Skeletal muscle cell (primary cell): ENCODE results near the gene MAPK12.

ENCODE experiments used
- DNase-seq: peaks from one replicate; pipeline ENCODE4 v3.0.0-alpha.2; 2010; ENCODE audit warnings: low read depth
- H3K4me3 ChIP-seq: 2 replicates; pipeline ENCODE4 v1.5.1; 2011; ENCODE audit warnings: low read depth, mild to moderate bottlenecking, control low read depth, low read length, moderate library complexity

Gene MAPK12

DNA sequence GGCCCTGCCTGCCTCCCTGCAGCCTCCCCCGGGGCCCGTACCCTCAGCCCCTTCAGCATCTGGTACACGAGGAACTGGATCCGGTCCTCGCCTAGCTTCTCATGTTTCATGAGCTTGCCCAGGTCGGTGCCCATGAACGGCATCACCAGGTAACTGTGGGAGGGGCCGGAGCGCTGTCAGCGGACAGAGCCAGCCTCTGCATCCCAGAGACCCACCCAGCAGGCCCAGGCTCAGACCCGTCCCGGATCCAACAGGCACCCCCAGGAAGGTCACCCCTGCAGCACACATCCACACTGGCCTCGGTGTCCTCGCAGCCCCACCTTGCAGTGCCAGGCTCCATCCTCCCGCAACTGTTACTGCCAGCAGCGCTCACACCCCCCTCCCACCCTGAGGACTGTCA is 4.4 kb downstream of the MAPK12 start:
- H3K4me3 ChIP-seq = no peak overlapping the region
- no peak for DNase-seq

DNA sequence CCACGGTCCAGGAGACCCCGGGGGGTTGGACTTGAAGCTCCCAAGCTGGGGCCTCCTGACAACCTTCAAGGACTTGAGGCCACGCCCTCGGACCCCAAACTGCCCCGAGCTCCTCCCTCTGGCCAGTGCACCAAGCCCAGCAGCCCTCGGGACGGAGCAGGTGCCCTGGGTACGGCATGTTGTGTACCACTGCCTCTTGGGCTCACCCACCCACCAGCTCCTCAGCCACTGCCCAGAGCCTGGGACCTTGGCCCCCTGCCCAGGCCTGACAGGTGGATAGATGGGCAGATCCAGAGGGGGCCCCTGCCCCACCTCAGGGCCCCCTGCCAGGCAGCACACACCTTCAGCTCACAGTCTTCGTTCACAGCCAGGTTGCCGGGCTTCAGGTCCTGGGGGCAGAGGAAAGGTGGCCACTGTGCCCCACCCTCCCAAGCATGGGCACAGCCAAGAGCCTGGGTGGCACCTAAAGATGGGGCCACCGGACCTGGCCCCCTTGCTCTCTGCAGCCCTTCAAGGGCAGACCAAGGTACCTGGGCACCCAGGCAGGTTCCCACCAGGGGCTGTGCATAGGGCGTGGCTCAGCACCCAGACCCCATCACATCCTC is 5.1 kb downstream of the MAPK12 start:
- H3K4me3 ChIP-seq = no peak overlapping the region
- no peak for DNase-seq

DNA sequence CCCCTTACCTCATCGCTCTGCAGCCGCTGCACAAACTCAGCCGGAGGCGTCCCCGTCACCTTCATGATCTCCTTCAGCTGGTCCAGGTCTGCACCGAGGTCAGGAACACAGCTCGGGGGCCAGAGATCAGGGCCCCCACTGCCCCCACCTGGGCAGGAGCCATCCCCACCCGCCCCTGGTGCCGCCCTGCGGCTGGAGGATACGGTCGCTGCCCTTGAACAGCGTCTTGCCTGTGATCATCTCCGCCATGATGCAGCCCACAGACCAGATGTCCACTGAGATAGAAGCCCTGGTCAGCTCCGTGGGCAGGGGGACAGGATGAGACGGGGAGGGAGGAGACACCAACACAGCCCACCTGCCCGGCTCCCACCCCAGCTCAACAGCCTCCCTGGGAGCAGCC is 5.9 kb downstream of the MAPK12 start:
- no peak overlapping the region for H3K4me3 ChIP-seq
- DNase-seq = no peak

DNA sequence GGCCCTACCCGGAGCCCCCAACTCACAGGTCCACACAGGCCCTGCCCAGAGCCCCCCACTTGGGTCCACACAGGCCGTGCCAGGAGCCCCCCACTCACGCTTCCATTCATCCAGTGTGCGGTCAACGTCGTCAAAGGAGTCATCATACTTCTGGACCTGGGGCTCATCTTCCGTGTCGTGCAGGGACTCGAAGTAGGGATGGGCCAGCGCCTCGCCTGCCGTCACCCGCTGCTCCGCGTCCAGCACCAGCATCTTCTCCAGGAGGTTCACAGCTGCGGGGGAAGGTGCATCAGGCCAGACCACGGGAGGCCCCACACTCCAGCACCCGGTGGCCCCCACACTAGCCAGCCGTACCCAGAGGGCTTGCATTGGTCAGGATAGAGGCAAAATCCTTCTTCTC is 6.4 kb downstream of the MAPK12 start:
- H3K4me3 ChIP-seq = no peak overlapping the region
- DNase-seq = no peak

DNA sequence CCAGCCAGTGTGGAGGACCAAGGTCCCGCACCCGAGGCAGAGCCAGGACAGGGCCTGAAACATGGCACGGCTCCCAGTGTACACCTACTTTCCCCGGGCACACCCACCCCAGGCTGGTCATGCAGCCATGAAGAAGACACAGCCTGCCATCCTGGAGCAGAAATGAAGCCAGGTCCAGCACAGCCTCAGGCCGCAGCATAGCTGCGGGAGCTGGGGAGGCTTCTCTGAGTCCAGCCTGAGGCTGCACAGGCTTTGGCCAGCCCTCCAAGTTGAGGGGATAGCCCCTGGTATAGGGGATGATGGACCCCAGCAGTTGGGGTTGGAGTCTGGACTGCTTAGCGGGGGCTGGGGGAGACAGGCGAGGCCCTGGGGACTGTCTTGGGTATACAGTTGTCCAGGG is 7.5 kb downstream of the MAPK12 start:
- no peak for DNase-seq
- no peak overlapping the region for H3K4me3 ChIP-seq

DNA sequence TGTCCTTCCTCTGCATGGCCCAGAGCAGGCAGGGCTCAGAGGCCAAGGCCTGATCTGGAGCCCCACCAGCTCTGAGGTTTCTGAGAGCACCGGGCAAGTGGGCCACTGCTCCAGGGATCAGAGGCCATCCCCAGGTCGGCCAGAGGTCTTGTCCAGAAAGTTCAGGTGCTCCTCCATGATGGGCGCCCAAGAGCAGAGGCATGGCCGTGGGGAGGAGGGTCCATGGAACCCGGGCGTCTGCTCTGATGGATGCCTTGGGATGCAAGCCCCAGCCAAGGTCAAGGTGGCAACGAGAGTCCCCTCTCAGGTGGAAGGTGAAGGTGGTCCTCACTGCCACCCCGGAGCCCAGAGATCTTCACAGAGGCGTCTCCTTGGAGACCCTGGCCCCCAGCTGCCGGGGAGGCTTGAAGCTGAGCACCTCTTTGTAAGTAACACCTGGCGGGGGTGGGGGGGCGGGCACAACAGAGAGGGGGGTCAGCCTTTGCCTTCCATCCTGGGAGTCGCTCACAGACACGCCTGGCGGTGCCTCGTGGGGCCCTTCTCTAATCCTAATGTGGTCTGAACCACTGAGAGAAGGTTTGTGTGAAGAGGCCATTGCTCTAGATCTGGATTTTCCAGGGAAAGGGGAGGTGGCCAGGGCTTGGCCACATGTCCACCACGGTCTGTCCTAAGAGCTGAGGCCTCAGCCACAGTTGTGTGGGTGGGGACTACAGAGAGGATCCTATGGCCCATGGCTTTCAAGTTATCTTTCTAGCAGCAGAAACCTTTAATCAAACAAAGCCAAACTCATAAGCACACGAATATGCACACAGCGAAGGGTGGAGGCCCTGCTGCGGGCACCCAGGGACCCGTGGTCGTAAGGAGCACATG is 8.2 kb downstream of the MAPK12 start:
- DNase-seq = no peak
- H3K4me3 ChIP-seq = no peak overlapping the region

DNA sequence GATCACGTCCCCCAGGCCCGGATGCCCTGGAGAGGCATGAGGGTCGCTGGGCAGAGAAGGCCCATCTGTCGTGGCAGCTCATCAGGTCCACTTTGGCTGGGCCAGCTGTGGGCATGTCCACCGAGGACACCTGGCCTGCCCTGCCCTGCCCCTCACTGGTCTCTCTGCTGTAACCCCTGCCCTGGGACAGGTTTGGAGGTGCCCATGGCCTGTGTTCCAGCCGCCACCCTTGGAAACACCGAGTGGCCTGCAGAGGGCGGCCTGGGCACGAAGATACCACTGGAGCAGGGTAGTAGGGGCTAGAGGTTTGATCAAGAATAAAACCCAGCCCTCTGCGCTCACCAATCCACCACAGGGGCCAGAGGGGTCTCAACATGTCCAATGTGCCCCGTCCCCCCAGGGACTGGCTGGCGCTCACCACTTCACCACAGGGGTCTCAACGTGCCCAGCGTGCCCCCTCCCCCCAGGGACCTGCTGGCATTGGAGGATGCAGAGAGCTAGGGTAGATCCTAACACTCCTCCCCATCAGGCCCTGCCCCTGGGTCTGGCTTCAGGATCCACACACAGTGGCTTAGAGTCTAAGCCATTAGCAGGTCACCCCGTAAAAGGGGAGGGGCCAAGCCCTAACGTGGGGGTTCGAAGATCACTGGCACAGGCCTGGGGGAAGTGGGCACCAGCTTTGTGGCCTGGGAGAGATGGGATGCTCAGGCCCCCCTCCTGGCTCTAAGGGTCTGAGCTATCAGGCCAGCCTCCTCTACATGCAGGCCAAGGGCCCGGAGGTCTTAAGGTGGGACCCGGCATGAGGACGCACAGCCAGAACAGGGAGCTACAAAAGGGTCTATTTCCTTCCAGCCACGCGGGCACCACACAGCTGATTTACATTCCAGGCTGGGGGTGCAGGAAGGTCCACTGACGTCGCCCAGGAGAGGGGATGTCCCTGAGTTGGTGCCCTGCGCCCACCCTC is 9.1 kb downstream of the MAPK12 start:
- no peak for DNase-seq
- no peak overlapping the region for H3K4me3 ChIP-seq

DNA sequence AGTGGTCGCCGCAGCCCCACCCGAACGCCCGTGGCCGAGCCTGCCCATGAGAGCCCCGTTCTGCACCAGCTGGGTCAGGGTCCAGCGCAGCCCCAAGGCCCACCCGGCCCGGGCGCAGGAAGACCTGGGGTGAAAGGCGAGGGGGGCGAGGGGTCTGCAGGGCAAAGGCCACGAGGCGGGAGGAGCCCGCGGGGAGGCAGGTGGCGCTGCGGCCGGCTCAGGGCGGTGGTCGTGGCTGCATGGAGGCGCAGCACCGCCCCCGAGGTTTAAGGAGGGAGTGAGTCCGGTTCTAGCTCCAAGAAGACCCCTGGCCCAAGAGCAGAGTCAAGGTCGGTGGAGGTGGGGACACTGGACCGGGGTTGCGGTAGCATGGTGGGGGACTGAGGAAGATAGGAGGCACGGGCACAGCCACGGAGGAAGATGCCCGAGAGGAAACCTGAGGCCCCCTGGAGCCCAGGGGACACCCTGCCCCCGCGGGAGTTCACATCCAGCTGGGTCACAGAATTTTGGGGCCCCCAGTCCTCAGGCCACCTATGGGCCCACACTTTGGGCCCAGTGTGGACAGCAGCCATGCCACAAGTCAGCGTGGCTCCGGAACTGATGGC is 9.9 kb downstream of the MAPK12 start:
- H3K4me3 ChIP-seq = peak overlapping the region; percentile 81
- DNase-seq = no peak

DNA sequence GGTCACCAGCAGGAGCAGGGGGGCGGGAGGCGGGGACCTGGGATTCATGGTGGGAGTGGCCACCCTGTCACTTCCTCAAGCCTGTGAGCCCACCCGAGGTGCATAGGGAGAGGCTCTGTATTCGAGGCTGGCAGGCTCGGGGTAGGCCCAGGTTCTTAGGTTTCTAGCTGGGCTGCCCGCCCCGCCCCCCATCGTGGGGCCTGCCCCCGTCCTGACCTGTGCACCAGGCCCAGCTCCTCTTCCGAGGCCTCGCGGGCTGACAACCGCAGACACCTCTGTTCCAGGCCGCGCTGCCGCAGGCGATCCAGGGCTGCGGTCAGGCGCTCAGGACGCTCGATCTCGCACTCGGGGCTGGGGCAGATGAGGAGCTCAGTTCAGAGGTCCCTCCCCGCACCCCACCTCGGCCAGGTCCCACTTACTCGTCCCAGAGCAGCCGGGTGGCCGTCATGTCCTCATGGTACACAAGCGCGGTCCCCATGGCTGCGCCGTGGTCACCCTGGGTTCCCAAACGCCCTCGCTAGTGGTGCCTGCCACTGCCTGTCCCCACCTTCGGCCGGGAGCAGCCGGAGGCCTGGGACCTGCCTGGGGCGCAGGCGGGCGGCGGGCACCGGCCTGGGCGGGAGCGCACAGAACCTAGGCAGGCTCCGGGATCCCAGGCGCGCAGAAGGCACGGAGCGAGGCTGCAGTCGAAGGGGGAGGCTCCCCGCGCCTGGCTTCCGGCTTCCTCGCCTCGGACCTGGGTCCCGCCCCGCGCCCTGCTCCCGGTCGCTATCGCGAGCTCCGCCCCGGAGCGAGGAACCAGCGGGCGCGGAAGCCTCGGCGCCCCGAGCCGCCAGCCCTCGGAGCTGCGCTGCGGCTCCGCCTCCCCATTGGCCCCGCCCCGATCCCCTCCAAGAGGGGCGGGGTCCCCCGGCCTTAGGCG is 10.7 kb downstream of the MAPK12 start, which contains the start of gene HDAC10:
HDAC10 (minus strand) TSS at position 711 of the 922 bp plus-strand sequence; CDS start at position 478, 233 bp downstream.
- DNase-seq = no peak
- peak within 1 kb of the TSS; percentile 81 for H3K4me3 ChIP-seq

DNA sequence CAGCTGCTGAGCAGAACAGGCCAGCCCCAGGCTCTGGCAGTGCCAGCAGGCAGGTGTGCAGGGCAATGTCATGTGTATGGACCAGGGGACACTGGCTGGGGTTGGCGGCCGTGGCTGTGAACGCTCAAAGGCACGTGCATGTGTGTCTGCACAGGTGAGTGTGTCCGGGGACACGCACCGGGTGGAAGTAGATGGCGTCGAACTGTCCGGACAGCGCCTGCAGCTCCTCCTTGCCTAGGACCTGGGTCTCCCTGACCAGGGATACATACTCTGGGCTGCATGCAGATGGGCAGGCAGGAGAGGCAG is 11.3 kb downstream of the MAPK12 start:
- DNase-seq = no peak
- peak overlapping the region; percentile 81 for H3K4me3 ChIP-seq

DNA sequence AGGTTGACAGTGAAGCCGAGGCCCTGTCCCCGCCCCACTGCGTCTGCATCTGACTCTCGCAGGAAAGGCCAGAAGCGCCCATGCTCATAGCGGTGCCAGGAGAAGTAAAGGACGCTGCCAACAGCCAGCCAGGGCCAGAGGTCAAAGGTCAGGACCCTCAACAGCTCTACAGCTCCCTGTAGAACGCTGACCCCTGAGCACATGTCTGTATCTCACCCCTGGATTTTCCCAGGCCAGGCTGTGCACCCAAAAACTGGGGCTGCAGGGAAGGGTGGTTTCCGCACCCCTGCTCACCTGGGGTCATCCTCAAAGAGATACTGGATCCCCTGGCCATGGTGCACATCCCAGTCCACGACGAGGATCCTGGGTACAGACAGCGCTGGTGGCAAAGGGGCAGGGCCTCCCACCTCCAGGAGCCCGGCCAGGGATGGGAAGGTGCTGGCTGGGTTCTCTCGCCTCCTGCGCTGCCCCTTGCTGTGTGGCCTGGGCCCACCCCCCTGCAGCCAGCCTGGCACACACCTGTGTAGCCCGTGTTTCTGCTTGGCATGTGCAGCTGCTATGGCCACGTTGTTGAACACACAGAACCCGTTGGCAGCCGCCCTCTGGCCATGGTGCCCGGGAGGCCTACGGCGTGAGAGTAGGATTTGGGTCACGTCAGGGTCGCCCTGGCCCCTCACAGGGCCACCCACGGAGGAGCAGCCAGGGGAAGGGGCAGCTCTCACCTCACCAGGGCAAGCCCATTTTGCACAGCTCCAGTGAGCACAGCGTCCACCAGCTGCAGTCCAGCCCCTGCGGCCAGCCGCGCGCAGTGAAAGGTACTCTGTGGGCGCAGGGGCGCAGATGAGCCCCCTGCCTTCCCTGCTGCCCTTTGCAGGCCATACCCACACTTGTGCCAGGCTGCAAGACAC is 11.9 kb downstream of the MAPK12 start:
- no peak for DNase-seq
- H3K4me3 ChIP-seq = peak overlapping the region; percentile 81

DNA sequence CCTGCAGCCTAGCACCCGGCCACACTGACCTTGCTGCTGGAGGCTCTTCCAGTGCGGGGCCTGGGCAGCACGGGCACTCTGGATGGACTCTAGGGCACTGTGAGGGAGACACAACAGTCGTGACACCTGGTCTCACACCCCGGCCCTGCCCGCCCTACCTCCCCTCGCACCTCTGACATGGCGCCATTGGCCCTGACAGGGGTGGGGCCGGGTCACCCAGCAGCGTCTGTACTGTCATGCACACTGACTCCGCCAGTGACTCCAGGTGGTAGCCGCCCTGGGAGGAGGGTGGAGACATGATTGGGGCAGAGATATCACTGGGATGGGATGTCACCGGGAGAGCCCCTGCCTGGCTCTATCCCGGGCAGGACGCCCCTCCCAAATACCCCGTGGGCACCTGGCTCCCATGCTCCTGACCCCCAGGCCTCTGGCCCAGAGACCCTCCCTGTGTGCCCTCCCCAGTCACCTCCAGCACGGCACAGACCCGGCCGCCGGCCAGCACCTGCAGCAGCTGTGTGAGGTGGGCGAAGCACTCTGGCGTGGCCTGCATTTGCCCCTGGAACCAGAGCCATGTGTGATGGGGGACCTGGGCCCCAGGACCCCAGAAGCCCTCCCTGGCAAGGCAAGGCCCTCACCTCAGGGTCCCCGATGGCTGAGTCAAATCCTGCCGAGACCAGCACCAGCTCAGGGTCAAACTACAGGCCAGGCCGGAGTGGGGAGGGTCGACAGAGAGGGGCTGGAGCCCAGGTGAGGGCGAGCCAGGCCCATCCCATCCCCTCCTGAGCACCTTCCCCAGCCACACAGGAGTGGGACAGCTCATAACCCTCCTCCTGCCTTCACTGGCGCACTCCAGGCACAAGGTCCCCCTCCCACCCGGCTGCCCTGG is 13.0 kb downstream of the MAPK12 start:
- DNase-seq = no peak
- no peak overlapping the region for H3K4me3 ChIP-seq

DNA sequence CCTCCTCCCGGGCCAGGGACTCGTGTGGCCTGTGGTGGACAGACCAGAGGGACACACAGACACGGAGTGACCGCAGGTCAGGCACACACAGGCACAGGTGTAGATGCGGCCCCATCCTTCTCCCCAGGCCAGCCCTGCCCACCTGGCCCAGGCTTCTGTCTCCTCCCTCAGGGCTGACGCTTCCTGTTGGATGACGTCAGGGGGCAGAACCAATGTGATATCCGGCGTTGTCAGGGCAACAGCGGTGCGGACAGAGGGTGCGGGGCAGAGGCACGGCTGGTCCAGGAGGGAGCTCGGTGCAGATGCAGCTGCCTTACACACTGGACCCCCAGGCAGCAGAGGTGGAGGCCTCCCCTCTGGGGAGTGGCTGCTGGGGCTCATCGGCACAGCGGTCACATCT is 13.7 kb downstream of the MAPK12 start:
- DNase-seq = no peak

DNA sequence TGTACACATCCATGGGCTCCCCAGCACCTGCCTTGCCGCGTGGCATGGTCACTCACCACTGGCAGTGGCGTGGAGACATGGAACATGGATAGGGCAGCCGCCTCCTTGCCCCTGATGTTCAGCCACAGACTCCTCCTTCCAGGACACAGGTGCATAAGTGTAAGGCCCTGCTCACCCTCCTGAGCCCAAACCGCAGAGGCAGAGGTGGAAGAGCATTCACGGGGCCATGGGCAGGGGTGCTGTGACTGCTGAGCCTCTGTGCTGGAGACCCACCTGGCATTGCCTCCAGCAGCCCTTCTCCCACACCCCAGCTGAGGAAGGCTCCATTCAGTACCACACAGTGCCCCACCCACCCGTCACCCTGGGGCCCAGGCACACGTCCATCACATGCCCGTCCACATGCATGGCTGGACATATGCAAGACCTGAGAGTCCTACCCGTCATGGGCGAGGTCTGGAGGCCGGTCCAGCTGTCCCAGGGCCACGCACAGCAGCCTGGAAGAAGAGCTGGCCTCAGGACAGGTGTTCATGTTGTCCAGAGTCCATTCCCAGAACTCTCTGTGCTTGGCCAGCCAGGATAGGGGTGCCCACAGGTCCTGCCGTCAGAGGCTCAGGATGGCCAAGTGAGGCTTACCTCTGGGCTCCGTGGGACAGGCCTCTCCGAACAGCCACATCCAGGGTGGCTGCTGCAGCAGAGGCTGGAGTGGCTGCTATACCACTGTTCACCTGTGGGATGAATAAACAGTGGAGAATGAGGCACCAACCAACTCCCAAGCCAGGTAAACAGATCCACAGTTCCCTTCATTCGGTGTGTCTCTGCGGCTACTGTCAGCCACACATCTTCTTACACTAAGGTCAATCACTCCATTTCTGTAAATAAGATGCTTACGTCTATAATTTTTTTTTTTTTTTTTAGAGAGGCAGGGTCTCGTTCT is 15.0 kb downstream of the MAPK12 start:
- H3K4me3 ChIP-seq = no peak overlapping the region
- DNase-seq = no peak

More for the DNA sequence above, 13.7 kb downstream of the MAPK12 start:
- no peak overlapping the region for H3K4me3 ChIP-seq

DNA sequence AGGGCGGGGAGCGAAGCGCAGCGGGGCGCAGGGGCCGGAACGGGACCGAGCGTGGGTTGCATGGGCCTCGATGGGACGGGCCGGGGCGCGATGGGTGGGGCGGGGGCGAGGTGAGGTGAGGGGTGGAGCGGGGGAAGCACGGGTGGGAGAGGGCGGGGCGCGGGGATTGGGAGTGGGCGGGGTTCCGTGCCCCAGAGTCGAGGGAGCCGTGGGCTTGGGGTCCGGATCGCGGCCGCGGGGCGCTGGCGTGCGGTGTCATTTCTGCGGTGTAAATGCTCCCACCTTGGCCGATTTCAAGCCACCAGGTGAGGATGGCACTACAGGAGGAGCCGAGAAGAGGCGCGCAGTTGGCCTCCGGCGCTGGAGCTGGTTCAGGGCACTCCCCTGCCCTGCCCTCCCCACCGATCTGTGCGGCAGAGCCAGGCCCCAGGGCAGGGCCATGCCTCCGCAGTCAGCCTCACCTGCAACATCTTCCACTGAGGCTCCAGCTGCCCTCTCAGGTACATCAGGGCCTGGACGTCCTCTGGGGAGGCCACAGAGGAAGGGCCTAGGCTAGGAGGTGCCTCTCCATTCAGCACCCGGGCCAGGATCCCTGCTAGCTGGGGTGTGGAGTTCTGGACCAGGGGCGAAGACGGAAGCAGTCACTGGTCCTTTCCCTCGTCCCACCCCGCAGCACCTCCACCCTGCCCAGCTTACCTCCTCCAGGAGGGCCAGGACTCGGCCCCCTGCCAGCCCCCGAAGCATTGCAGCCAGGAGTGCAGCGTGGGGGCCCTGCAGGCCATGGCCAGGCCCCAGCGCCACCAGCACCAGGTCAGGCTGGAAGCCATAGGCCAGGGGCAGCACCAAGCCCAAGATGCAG is 16.0 kb downstream of the MAPK12 start:
- peak overlapping the region; percentile 98 for H3K4me3 ChIP-seq
- no peak for DNase-seq
